KOPT-K1 (cell line): ENCODE results near the gene CXCR6.
A peak's percentile ranks its signal among the peaks of the same experiment; 100 is the strongest.

ENCODE experiments used
- H3K27ac ChIP-seq: fragments of 200-600 bp; sonication (generic); 2 replicates; pipeline ENCODE4 v1.5.1; 2016; ENCODE audit warnings: antibody characterized with exemption, mild to moderate bottlenecking, low read depth, low read length; ENCODE audit not compliant: poor library complexity, severe bottlenecking
- H3K36me3 ChIP-seq: fragments of 200-600 bp; sonication (generic); 2 replicates; pipeline ENCODE4 v1.5.1; 2017; ENCODE audit warnings: antibody characterized with exemption, mild to moderate bottlenecking, low read length, moderate library complexity; ENCODE audit not compliant: insufficient read depth
- H3K9me3 ChIP-seq: fragments of 200-600 bp; sonication (generic); 2 replicates; pipeline ENCODE4 v1.5.1; 2017; ENCODE audit warnings: antibody characterized with exemption, low read length, mild to moderate bottlenecking; ENCODE audit not compliant: insufficient read depth, poor library complexity, severe bottlenecking

The CXCR6 gene

DNA sequence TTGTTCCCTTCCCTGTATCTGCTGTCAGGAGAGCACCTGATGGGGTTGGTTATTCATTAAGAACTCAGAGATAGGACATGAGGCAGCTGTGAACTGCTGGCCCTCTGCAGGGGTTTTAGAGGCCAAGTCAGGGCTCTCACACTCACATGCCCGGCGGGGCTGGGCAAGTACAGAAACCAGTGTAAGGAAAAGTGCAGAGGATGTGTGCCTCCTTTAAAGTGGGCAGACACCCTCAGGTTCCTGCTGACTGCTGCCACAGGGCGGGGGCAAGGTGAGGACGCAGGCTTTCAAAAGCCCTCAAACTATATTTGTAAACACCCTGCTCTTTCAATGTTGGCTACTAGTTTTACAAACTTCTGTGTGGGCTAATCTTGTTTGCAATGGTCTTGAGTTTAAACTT lies 22.4 kb downstream of the CXCR6 start:
- peaks cover 100% of the 10 kb centered on the region for H3K36me3 ChIP-seq

DNA sequence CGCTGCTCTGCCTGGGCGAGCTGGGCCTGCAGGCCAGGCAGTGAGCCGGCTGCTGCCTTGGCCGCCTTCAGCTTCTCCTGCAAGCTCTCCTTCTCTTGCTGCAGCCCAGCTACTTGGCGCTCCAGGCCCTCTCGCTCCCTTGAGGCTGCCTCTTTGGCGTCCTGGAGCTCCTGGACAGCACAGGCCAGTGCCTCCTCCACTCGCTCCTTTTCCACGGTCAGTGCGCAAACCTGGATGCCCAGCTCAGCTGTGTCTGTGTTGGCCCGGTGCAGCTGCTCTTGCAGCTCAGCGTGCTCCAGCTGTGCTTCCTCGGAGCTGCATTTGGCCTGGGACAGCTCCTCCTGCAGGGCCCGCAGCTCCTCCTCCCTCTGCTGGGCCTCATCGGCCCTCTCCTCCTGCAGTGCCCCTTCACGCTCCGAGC lies 23.1 kb downstream of the CXCR6 start:
- peaks cover 98% of the 10 kb centered on the region for H3K36me3 ChIP-seq
- H3K27ac ChIP-seq, result peak overlapping the region; percentile 19
- H3K9me3 ChIP-seq, result no peaks in the 10 kb centered on the region

More for the DNA sequence above, 22.4 kb downstream of the CXCR6 start:
- peak overlapping the region; percentile 19 for H3K27ac ChIP-seq
- no peaks in the 10 kb centered on the region for H3K9me3 ChIP-seq

DNA sequence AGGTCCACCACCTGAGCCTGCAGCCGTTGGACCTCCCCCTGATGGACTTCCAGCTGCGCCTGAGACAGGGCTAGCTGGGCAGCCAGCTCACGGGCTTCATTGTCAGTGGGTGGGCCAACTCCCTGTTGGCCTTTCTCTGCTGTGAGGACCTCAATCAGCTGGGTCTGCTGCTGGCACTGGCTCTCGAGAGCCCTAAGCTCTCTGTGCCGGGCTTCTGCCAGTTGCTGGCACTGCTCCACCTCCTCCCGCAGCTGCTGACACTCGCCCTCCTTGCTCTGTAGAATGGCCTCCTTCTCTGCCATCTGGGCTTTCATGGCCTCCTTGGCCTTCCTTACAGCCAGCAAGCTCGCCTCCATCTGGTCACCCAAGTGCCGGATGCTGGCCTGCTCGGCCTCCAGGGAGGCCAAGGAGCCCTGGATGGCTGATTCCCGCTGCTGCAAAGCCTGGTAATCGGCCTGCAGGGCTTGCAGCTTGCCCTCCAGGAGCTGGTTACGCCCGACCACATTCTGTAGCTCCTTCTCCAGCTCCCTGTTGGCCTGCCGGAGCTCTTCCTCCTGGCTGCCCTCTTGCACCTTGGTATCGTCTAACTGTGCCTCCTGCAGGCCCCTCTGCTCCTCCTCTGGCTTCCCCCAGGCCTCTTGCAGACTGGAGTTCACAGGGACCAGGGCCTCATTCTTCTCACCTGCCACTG lies 23.8 kb downstream of the CXCR6 start:
- H3K36me3 ChIP-seq, result peaks cover 98% of the 10 kb centered on the region

DNA sequence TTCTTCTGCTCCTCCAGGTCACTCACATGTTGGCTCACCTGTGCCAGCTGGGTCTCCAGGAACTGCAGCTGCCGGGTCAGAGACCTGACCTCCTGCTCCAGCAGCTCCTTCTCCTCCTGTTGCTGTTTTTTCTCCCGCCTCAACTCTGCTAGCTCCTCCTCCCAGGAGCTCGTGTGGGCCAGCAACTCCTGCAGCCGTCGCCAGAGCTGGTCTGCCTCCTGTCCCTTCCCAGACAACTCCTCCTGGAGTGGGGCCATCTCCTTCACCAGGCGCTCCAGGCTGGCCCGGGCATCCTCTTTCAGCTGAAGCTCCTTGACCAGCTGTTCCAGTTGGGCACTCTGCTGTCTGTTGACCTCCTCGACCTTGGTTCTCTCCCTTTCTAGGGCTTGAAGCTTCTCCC lies 24.5 kb downstream of the CXCR6 start:
- H3K27ac ChIP-seq, result no peak overlapping the region
- H3K9me3 ChIP-seq, result no peaks in the 10 kb centered on the region
- H3K36me3 ChIP-seq, result peaks cover 98% of the 10 kb centered on the region

More for the DNA sequence above, 23.8 kb downstream of the CXCR6 start:
- H3K27ac ChIP-seq, result no peak overlapping the region
- H3K9me3 ChIP-seq, result no peaks in the 10 kb centered on the region

DNA sequence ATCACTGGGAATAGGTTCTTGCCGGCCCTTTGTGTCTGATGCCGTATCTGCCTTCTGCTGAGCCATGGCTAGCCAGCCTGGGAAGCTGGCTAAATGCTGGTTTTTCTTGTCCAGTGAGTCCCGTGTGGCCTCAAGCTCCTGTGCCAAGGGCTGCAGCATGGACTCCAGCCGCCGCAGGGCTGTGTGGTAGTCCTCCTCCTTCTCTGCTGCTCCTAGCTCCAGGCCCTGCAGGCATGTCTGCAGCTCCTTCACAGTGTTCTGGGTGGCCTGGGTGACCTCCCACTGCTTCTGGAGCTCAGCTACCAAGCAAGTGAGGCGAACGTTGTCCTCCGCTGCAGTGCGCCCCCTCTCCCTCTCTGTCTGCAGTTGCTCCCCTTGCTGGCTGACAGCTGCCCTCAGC lies 24.9 kb downstream of the CXCR6 start:
- Histone ChIP-seq H3K9me3 (no peaks in the 10 kb centered on the region), H3K27ac (no peak overlapping the region), H3K36me3 (peaks cover 97% of the 10 kb centered on the region)

DNA sequence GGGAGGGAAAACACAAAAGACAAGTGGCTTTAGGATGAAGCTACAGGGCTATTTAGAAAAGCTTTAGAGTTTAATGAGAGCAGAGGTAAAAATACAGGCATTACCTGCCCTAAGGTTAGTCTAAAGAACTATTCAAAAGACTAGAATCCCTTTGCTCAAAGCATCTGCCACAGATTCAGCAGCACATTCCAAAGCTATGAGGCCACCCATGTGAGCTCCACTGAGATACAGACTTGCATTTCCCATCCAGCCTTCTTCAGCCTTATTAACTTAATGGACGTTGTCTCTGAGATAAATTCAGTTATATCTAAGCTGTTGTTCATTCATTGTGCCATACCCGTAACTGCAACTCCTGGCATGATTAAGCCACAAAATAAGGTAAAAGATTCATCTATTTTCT lies 25.4 kb downstream of the CXCR6 start:
- Histone ChIP-seq H3K9me3 (no peaks in the 10 kb centered on the region), H3K27ac (no peak overlapping the region), H3K36me3 (peaks cover 97% of the 10 kb centered on the region)

DNA sequence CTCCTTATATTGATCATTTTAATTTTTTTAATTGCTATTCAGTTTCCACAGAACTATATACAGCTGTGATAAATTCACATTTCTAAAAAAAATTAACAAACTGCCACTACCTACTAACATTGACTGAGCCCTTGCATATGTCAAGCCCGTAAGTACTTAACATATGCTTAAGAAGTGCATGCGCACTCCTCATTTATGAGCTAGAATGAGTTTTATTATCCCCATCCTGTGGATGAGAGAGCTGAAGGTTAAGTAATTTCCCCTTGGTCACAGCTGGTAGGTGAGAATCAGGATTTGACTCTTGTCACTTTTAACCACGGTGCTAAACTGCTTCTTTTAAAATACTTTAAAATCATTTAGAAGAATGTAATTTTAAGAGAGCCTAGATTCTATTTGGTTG lies 25.9 kb downstream of the CXCR6 start:
- H3K9me3 ChIP-seq, result no peaks in the 10 kb centered on the region
- peaks cover 97% of the 10 kb centered on the region for H3K36me3 ChIP-seq
- H3K27ac ChIP-seq, result no peak overlapping the region

DNA sequence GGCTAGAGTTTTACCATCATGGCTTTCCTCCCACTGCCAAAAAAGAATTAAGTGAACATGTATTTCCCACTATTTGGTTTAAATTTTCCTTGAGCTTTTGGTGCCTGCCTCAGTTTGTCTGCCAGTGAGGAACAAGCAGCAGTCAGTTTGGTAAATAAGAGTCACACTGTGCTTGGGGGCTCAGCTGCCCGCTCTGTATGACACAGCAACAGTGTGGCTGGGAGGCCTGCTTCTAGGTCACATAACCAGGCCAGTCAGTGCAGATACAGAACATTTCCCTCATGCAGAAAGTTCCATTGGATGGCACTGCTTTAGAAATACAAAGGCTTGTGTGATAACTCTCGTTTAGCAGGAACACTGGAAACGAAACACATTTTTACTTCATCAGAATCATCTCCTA lies 26.7 kb downstream of the CXCR6 start:
- Histone ChIP-seq H3K27ac (no peak overlapping the region), H3K36me3 (peaks cover 97% of the 10 kb centered on the region)

DNA sequence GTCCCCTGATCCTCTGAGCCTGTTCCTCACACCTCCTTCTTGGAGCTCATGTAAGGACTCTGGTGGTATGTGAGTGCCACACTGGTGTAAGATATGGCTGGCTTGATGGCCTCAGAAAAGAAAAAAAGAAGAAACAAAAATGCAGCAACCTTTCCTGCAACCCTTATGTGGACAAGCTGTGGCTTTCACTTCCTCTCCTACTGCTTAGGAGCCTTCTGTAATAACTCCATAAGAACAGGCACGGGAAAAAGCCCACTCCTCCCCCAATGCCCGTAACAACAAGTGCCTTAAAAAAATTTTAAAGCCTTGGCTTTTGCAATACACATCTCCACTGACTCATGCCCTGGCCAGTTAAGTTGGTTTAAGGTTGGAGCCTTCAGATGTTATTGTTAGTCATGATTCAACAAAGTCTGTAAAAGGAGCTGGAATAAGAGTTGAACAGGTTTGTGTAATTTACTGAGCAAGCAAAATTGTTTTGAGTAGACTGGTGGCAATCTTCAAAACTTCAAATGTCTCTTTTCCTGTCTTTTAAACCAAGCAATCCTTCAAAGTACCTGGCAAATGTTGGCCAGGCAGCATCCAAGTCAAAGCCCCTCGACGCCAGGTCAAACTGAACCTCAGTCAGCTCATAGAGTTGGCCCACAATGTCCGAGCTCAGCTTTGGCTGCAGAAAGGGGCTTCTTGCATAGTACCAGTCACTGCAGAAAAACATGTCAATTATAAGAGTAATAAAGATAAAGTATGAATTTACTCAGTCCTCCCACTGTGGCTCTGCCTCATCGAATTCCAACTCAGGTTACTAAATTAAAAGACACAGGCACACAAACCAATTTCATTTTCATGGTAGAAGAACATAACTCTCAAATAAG lies 29.5 kb downstream of the CXCR6 start:
- H3K36me3 ChIP-seq, result peaks cover 79% of the 10 kb centered on the region
- H3K27ac ChIP-seq, result peak overlapping the region; percentile 37
- no peaks in the 10 kb centered on the region for H3K9me3 ChIP-seq

More for the DNA sequence above, 26.7 kb downstream of the CXCR6 start:
- no peaks in the 10 kb centered on the region for H3K9me3 ChIP-seq

DNA sequence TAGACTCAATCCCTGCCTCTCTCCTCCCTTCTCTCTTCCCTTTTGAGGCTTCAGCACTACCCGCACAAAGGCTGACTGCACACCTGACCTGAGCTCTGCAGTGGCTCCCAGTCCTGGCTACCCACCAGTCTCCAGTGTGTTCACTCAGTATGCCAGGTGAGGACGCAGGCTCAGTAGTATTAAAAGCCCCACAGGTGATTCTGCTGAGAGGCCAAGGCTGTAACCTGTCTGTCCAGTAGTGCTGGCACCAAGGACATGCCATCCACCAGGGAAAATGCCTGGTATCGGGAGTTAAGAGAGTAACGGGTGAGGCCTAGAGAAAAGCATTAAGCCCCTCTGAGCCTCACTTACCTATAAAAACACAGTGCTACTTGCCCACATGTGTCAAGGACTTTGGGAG lies 31.4 kb downstream of the CXCR6 start:
- peaks cover 69% of the 10 kb centered on the region for H3K36me3 ChIP-seq
- H3K9me3 ChIP-seq, result no peaks in the 10 kb centered on the region
- H3K27ac ChIP-seq, result peak overlapping the region; percentile 93

DNA sequence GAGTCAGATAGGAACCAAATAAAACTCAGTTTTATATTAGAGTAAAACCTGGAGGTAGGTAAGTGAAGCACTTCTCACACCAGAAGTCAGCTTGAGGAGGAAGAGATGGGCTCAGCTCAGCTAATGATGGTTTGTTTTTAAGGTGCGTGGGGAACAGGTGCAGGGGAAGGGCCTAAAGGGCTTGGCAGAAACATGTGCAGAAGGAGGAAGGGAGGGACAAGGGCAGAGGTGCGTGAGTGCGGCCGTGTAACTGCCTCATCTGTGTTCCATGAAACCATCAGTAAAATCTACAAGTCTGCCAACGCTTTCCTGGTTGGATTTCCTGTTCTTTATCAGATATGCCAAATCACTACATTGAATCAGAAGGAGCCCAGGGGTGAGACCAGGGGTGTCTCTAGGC lies 32.4 kb downstream of the CXCR6 start:
- Histone ChIP-seq H3K9me3 (no peaks in the 10 kb centered on the region), H3K36me3 (peaks cover 69% of the 10 kb centered on the region), H3K27ac (peak overlapping the region; percentile 93)

DNA sequence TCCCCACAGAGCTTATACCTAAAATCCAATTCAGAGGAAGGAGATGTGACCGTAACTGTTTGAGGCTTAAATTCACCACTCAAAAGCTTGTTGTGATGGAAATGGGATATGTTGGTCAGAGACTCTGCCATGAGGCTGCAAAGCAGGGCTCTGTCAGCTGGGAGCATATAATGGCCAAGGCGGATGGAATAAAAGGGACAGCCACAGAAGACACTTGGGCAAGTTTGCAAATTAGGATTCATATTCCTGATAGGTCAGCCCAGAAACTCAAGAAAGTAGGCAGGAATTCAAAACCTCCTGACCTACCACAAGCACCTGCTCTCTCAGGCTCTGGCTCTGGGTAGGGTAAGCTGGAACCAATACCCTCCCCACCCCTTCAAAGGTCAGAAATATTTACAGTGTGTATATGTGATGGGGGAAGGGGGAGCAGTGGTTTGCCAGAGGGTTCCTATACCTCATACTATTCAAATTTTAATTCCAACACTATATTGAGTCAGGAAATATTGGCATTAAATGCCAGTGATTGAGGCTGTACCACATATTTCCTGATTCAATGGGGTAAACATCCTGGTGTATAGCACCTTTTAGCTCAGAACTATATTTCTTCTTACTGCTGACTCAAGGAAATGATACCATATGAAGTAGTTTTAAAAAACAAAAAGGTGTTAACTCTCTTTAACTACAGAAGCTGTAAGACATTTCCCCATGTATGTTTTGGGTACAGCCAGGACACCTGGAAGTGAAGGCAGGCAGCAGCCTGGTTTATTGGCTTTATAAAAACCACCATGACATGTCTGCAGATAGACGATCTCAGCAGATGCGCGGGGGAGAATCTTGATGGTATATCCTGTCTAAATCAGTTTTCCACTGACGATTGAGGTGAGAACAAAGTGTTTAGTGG lies 33.2 kb downstream of the CXCR6 start:
- Histone ChIP-seq H3K27ac (peak overlapping the region; percentile 93), H3K36me3 (peaks cover 71% of the 10 kb centered on the region), H3K9me3 (no peaks in the 10 kb centered on the region)

DNA sequence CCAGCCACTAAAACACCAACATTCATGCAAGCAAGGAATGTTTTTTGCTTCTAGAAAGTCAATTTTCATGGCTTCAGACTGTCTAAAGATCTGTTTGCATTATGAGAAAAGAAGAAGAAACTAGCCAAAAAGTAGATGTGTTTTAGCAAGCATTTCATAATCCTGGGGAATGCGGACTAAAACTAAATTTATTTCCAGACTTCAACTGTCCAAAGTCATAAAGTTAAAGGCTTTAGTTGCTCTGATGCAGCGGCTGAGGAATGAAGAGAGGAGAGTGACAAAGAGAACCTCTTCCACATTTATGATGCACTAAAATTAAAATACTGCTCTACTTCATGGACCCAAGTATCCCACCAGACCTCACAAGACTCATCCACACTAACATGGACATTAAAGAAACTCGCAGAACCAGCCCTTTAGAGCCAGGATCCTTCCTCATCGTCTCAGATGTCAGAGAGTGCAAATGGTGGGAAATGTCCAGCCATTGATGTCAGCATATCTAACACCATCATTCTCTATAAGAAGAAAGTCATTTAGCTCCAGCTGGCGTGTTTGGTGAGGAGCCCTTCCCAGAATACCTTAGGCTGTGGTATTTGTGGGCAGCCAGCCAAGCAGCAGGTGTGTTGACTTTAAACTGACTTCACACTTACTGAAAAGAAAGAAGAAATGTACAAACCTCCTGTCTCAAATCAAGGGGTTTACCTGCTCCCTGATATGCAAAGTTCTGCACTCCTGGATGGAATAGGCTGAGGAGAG lies 34.9 kb downstream of the CXCR6 start:
- no peaks in the 10 kb centered on the region for H3K9me3 ChIP-seq
- peaks cover 72% of the 10 kb centered on the region for H3K36me3 ChIP-seq
- H3K27ac ChIP-seq, result peak overlapping the region; percentile 93

DNA sequence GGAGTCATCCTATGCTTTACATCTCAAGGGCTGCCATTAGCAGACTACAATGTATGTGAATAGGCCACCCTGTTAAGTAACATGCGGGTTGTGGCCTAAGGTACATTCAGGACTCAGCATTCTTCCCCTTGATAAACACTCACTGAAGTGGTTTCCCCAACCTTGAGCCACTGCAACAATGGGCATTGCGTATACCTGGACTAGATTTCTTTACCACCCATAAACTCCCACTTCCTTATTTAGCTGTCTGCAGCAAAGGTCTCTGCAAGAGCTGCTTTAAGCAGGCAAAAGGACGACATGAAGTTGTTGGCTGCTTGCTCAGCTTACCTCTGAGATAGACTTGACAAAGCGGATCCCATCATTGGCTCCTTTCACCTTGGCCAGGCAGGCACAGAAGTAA lies 36.1 kb downstream of the CXCR6 start:
- no peaks in the 10 kb centered on the region for H3K9me3 ChIP-seq
- peak overlapping the region; percentile 93 for H3K27ac ChIP-seq
- peaks cover 72% of the 10 kb centered on the region for H3K36me3 ChIP-seq
